GM23338 (cell line): ENCODE measurements around the gene SPAG16. TPM values are rescaled to one million over a fixed set of nuclear protein-coding genes. Genes with fewer than 3 reads are reported as not detected.

Experiments used
- ATAC-seq: fragments of 200-7000 bp; cut with Tn5 transposase; 3 replicates; pipeline ENCODE4 v1.9.1; 2020
- DNase-seq: peaks from one replicate; pipeline ENCODE4 v3.0.0-alpha.2; 2015; ENCODE audit warnings: low spot score
- H2AFZ ChIP-seq: fragments of 200-600 bp; sonication (generic); 2 replicates; pipeline ENCODE4 v1.8.0; 2016; ENCODE audit warnings: antibody characterized with exemption, mild to moderate bottlenecking, moderate library complexity
- H3F3A ChIP-seq: fragments of 200-600 bp; sonication (generic); replicated peaks from 2 replicates; pipeline ENCODE4 v1.8.0; 2017; ENCODE audit warnings: antibody characterized with exemption, mixed run types, low read depth
- H3K27ac ChIP-seq: fragments of 200-600 bp; sonication (generic); 2 replicates; pipeline ENCODE4 v1.6.1; 2016; ENCODE audit warnings: low read depth
- H3K27me3 ChIP-seq: fragments of 200-600 bp; sonication (generic); 2 replicates; pipeline ENCODE4 v1.8.0; 2016; ENCODE audit warnings: mild to moderate bottlenecking, mixed run types, moderate library complexity; ENCODE audit not compliant: insufficient read depth
- H3K36me3 ChIP-seq: fragments of 200-600 bp; sonication (generic); 2 replicates; pipeline ENCODE4 v1.8.0; 2016; ENCODE audit warnings: mild to moderate bottlenecking; ENCODE audit not compliant: insufficient read depth
- H3K4me1 ChIP-seq: fragments of 200-600 bp; sonication (generic); 2 replicates; pipeline ENCODE4 v1.8.0; 2016; ENCODE audit warnings: mild to moderate bottlenecking, moderate library complexity; ENCODE audit not compliant: insufficient read depth
- H3K4me2 ChIP-seq: fragments of 200-600 bp; sonication (generic); 2 replicates; pipeline ENCODE4 v1.7.1; 2017; ENCODE audit warnings: mixed run types
- H3K4me3 ChIP-seq: fragments of 200-600 bp; sonication (generic); 2 replicates; pipeline ENCODE4 v1.6.1; 2016; ENCODE audit warnings: mixed run types
- H3K79me2 ChIP-seq: fragments of 200-600 bp; sonication (generic); replicated peaks from 2 replicates; pipeline ENCODE4 v1.8.0; 2017; ENCODE audit warnings: mild to moderate bottlenecking; ENCODE audit not compliant: insufficient read depth
- H3K9me2 ChIP-seq: fragments of 200-600 bp; sonication (generic); 2 replicates; pipeline ENCODE4 v1.8.0; 2017; ENCODE audit not compliant: insufficient read depth
- H4K20me1 ChIP-seq: fragments of 200-600 bp; sonication (generic); replicated peaks from 2 replicates; pipeline ENCODE4 v1.8.0; 2017; ENCODE audit warnings: mild to moderate bottlenecking; ENCODE audit not compliant: insufficient read depth
- H3K27ac Mint-ChIP-seq: 2 replicates; pipeline ENCODE4 v1.8.0; 2020; ENCODE audit warnings: inconsistent platforms, mild to moderate bottlenecking, moderate library complexity, mixed read lengths
- H3K27me3 Mint-ChIP-seq: 3 replicates; pipeline ENCODE4 v1.8.0; 2022; ENCODE audit warnings: low read depth, mild to moderate bottlenecking, moderate library complexity, mixed read lengths, inconsistent platforms; ENCODE audit not compliant: insufficient read depth, poor library complexity
- H3K36me3 Mint-ChIP-seq: 3 replicates; pipeline ENCODE4 v1.8.0; 2021; ENCODE audit warnings: low read depth, mild to moderate bottlenecking, inconsistent platforms, moderate library complexity, mixed read lengths
- H3K4me1 Mint-ChIP-seq: 3 replicates; pipeline ENCODE4 v1.8.0; 2020; ENCODE audit warnings: mild to moderate bottlenecking, inconsistent platforms, mixed read lengths
- H3K4me3 Mint-ChIP-seq: 3 replicates; pipeline ENCODE4 v1.8.0; 2021; ENCODE audit warnings: moderate library complexity, mild to moderate bottlenecking, inconsistent platforms, mixed read lengths
- H3K9me3 Mint-ChIP-seq: 3 replicates; pipeline ENCODE4 v1.8.0; 2020; ENCODE audit warnings: moderate library complexity, mild to moderate bottlenecking, inconsistent platforms, mixed read lengths
- CREB1 ChIP-seq: fragments of 250-450 bp; sonication (Bioruptor Pico); IDR thresholded peaks from 2 replicates; pipeline ENCODE4 v1.5.0; 2020; ENCODE audit warnings: low read depth, mild to moderate bottlenecking, moderate library complexity
- ETS1 ChIP-seq: IDR thresholded peaks from 2 replicates; pipeline ENCODE4 v1.6.1; 2016; ENCODE audit warnings: antibody characterized with exemption
- EZH2phosphoT487 ChIP-seq: fragments of 200-600 bp; sonication (generic); IDR thresholded peaks from one replicate; pipeline ENCODE4 v1.8.1; 2018; ENCODE audit warnings: antibody characterized with exemption; ENCODE audit not compliant: unreplicated experiment
- JUNB ChIP-seq: IDR thresholded peaks from one replicate; pipeline ENCODE4 v1.6.1; 2016; ENCODE audit warnings: antibody characterized with exemption; ENCODE audit not compliant: unreplicated experiment
- NANOG ChIP-seq: IDR thresholded peaks from 2 replicates; pipeline ENCODE4 v1.6.1; 2016; ENCODE audit warnings: antibody characterized with exemption, borderline replicate concordance
- POLR2AphosphoS5 ChIP-seq: IDR thresholded peaks from 2 replicates; pipeline ENCODE4 v1.6.1; 2016; ENCODE audit warnings: antibody characterized with exemption, low read depth
- REST ChIP-seq: IDR thresholded peaks from one replicate; pipeline ENCODE4 v1.6.1; 2018; ENCODE audit warnings: antibody characterized with exemption; ENCODE audit not compliant: unreplicated experiment
- STAT1 ChIP-seq: IDR thresholded peaks from one replicate; pipeline ENCODE4 v1.6.1; 2016; ENCODE audit warnings: antibody characterized with exemption; ENCODE audit not compliant: unreplicated experiment
- ZNF114 ChIP-seq: fragments of 250-450 bp; sonication (Bioruptor Pico); IDR thresholded peaks from 2 replicates; pipeline ENCODE4 v1.5.0; 2020; ENCODE audit warnings: mild to moderate bottlenecking, moderate library complexity
- polyA plus RNA-seq: library from polyadenylated mRNA; unstranded; fragments of >200 nt; fragmentation: Nextera tagmentation; extraction: Ambion mirVana; gene quantifications from 2 replicates; pipeline ENCODE4 v1.2.1, GENCODE V29; 2016
- total RNA-seq: library from RNA; depleted of rRNA; stranded (reverse); fragments of >200 nt; shearing (Covaris generic); gene quantifications from 2 replicates; pipeline ENCODE4 v1.2.3, GENCODE V29; 2014

SPAG16 gene
- total and polyA plus RNA-seq, 2 experiments from 2014 or later: 19.7 to 47.8 TPM

- no peaks in the 10 kb centered on the region for H3F3A ChIP-seq
These were observed 41.6 kb upstream of the SPAG16 start for GRCh38 chr2:213242653-213243052.

More at GRCh38 chr2:213242653-213243052, 41.6 kb upstream of the SPAG16 start:
- Histone ChIP-seq H4K20me1 (no peaks in the 10 kb centered on the region), H2AFZ (no peak overlapping the region), H3K27ac (no peak overlapping the region), H3K79me2 (no peaks in the 10 kb centered on the region), H3K36me3 (no peaks in the 10 kb centered on the region), H3K9me2 (no peaks in the 10 kb centered on the region), H3K27me3 (no peaks in the 10 kb centered on the region), H3K4me1 (no peaks in the 10 kb centered on the region), H3K4me2 (no peak overlapping the region), H3K4me3 (no peak overlapping the region)
- Mint-ChIP-seq H3K27me3 (no peaks in the 10 kb centered on the region), H3K4me1 (peaks cover 11% of the 10 kb centered on the region), H3K9me3 (no peaks in the 10 kb centered on the region), H3K27ac (no peak overlapping the region), H3K4me3 (no peak overlapping the region), H3K36me3 (no peaks in the 10 kb centered on the region)
- no peak for ATAC-seq
- DNase-seq: no peak
- TF ChIP-seq POLR2AphosphoS5: no peak
- no peak for TF ChIP-seq ZNF114 (CRISPR knock-in tag)
- TF ChIP-seq ETS1: no peak
- TF ChIP-seq NANOG: no peak
- no peak for TF ChIP-seq REST
- TF ChIP-seq CREB1 (CRISPR knock-in tag): no peak
- no peak for TF ChIP-seq JUNB
- TF ChIP-seq STAT1: no peak
- TF ChIP-seq EZH2phosphoT487: no peak
